SK-N-MC (cell line): ENCODE measurements around the gene TEDC2.

Experiments
- DNase-seq: peaks from one replicate; pipeline ENCODE4 v3.0.0-alpha.2; 2011; ENCODE audit warnings: low read depth, low spot score
- H3K27ac ChIP-seq: fragments of 200-600 bp; sonication (generic); 2 replicates; pipeline ENCODE4 v1.5.1; 2016; ENCODE audit warnings: mixed run types
- H3K36me3 ChIP-seq: fragments of 200-600 bp; sonication (generic); 2 replicates; pipeline ENCODE4 v1.6.1; 2017; ENCODE audit warnings: antibody characterized with exemption, low read length, mixed read lengths; ENCODE audit not compliant: insufficient read depth
- H3K4me3 ChIP-seq: fragments of 200-600 bp; sonication (generic); 2 replicates; pipeline ENCODE4 v1.5.1; 2016
- H3K9ac ChIP-seq: fragments of 200-600 bp; sonication (generic); 2 replicates; pipeline ENCODE4 v1.8.0; 2017; ENCODE audit warnings: mixed run types, mixed read lengths; ENCODE audit not compliant: insufficient read length
- H3K9me3 ChIP-seq: fragments of 200-600 bp; sonication (generic); 2 replicates; pipeline ENCODE4 v1.6.1; 2017; ENCODE audit warnings: low read depth, mild to moderate bottlenecking, antibody characterized with exemption, low read length, moderate library complexity, mixed read lengths
- EZH2 ChIP-seq: fragments of 200-600 bp; sonication (generic); IDR thresholded peaks from one replicate; pipeline ENCODE4 v1.6.1; 2017; ENCODE audit warnings: antibody characterized with exemption
- FOXP2 ChIP-seq: optimal IDR thresholded peaks from 2 replicates; pipeline ENCODE3; 2011; ENCODE audit warnings: mild to moderate bottlenecking, moderate library complexity; ENCODE audit not compliant: insufficient read depth; ENCODE audit errors: extremely low read length, control extremely low read depth
- POLR2AphosphoS5 ChIP-seq: IDR thresholded peaks from 2 replicates; pipeline ENCODE4 v1.6.1; 2012; ENCODE audit warnings: mild to moderate bottlenecking, low read depth, low read length, borderline replicate concordance

Gene TEDC2

GRCh38 chr16:2483939-2484897, 24.3 kb downstream of the TEDC2 start:
- no peak for TF ChIP-seq POLR2AphosphoS5
- no peak for TF ChIP-seq FOXP2
- no peak for TF ChIP-seq EZH2
- no peak for DNase-seq
- no peaks in the 10 kb centered on the region for H3K9me3 ChIP-seq
- no peaks in the 10 kb centered on the region for H3K36me3 ChIP-seq
- no peak overlapping the region for H3K9ac ChIP-seq
- H3K4me3 ChIP-seq = no peak overlapping the region
- H3K27ac ChIP-seq = no peak overlapping the region

GRCh38 chr16:2484898-2485508, 25.1 kb downstream of the TEDC2 start:
- Histone ChIP-seq H3K36me3 (no peaks in the 10 kb centered on the region), H3K4me3 (no peak overlapping the region), H3K9ac (no peak overlapping the region), H3K9me3 (no peaks in the 10 kb centered on the region), H3K27ac (no peak overlapping the region)
- TF ChIP-seq POLR2AphosphoS5 = no peak
- TF ChIP-seq FOXP2 = no peak
- no peak for TF ChIP-seq EZH2
- DNase-seq = no peak

GRCh38 chr16:2485811-2486507, 26.1 kb downstream of the TEDC2 start:
- H3K4me3 ChIP-seq = no peak overlapping the region
- DNase-seq = no peak
- TF ChIP-seq FOXP2 (no peak), EZH2 (no peak), POLR2AphosphoS5 (no peak)
- H3K9ac ChIP-seq = no peak overlapping the region
- H3K27ac ChIP-seq = no peak overlapping the region
- H3K9me3 ChIP-seq = no peaks in the 10 kb centered on the region
- no peaks in the 10 kb centered on the region for H3K36me3 ChIP-seq

- no peak for DNase-seq
- Histone ChIP-seq H3K27ac (peak overlapping the region; percentile 48; the same call in 1 of the 2 replicates), H3K4me3 (no peak overlapping the region), H3K9me3 (no peaks in the 10 kb centered on the region), H3K36me3 (no peaks in the 10 kb centered on the region), H3K9ac (no peak overlapping the region)
- TF ChIP-seq POLR2AphosphoS5 (no peak), EZH2 (no peak), FOXP2 (no peak)
Observed at GRCh38 chr16:2486645-2487516, 27.0 kb downstream of the TEDC2 start.

- no peaks in the 10 kb centered on the region for H3K9me3 ChIP-seq
- H3K27ac ChIP-seq = peak overlapping the region; percentile 48; the same call in 1 of the 2 replicates
- H3K4me3 ChIP-seq = no peak overlapping the region
- TF ChIP-seq POLR2AphosphoS5 (no peak), EZH2 (no peak), FOXP2 (no peak)
- H3K9ac ChIP-seq = no peak overlapping the region
- DNase-seq = no peak
- H3K36me3 ChIP-seq = no peaks in the 10 kb centered on the region
Observed at GRCh38 chr16:2487517-2487842, 27.6 kb downstream of the TEDC2 start.

- DNase-seq = no peak
- H3K27ac ChIP-seq = peak overlapping the region; percentile 25; the same call in 1 of the 2 replicates
- TF ChIP-seq FOXP2 (no peak), POLR2AphosphoS5 (no peak)
- H3K36me3 ChIP-seq = no peaks in the 10 kb centered on the region
- peak overlapping the region; percentile 20 for H3K9ac ChIP-seq
- no peak overlapping the region for H3K4me3 ChIP-seq
- no peaks in the 10 kb centered on the region for H3K9me3 ChIP-seq
Observed at GRCh38 chr16:2487903-2488531, 28.1 kb downstream of the TEDC2 start.

- no peak for TF ChIP-seq POLR2AphosphoS5
- no peak for TF ChIP-seq FOXP2
- TF ChIP-seq EZH2 = no peak
- H3K9ac ChIP-seq = no peak overlapping the region
- DNase-seq = no peak
- no peaks in the 10 kb centered on the region for H3K36me3 ChIP-seq
- no peak overlapping the region for H3K27ac ChIP-seq
- no peaks in the 10 kb centered on the region for H3K9me3 ChIP-seq
- no peak overlapping the region for H3K4me3 ChIP-seq
Observed at GRCh38 chr16:2489581-2489980, 29.7 kb downstream of the TEDC2 start.
